ENCODE results near the gene SERP2.

The SERP2 gene

GRCh38 chr13:44436589-44437337 lies 63.1 kb downstream of the SERP2 start:
- DNase-seq: peak; percentile 39

- DNase-seq: no peak
These were observed 64.0 kb downstream of the SERP2 start for GRCh38 chr13:44437356-44438233.

- no peak for DNase-seq
These were observed 64.6 kb downstream of the SERP2 start for GRCh38 chr13:44438234-44438579.

GRCh38 chr13:44439452-44440024 lies 65.9 kb downstream of the SERP2 start:
- no peak for DNase-seq

GRCh38 chr13:44440046-44440608 lies 66.5 kb downstream of the SERP2 start:
- DNase-seq: no peak

Measured in activated T-cell treated with anti-CD3 and anti-CD28 coated beads, Interleukin-2, amount 50 U/mL, for 1 hour (primary cell).